Brain microvascular endothelial cell (primary cell): ENCODE measurements around the gene TPRG1.

Experiments
- DNase-seq: peaks from one replicate; pipeline ENCODE4 v3.0.0-alpha.2; 2020
- H3K27ac ChIP-seq: fragments of 250-450 bp; sonication (Bioruptor Pico); 2 replicates; pipeline ENCODE4 v1.5.1; 2020; ENCODE audit warnings: mild to moderate bottlenecking, moderate library complexity
- H3K27me3 ChIP-seq: fragments of 250-450 bp; sonication (Bioruptor Pico); replicated peaks from 2 replicates; pipeline ENCODE4 v1.5.1; 2020; ENCODE audit warnings: mild to moderate bottlenecking
- H3K36me3 ChIP-seq: fragments of 250-450 bp; sonication (Bioruptor Pico); replicated peaks from 2 replicates; pipeline ENCODE4 v1.5.1; 2020; ENCODE audit warnings: mild to moderate bottlenecking
- H3K4me3 ChIP-seq: 2 replicates; pipeline ENCODE4 v1.5.1; 2011; ENCODE audit warnings: low read depth, mild to moderate bottlenecking, control low read depth, low read length, moderate library complexity
- in situ Hi-C: cut with HindIII; loops from 2 replicates; pipeline ENCODE4 v1.10.0; 2017; ENCODE audit warnings: low sequenced_read_pairs, low pct_ligation_motif_present
- TF ChIP-seq, protein P1 (sequence below): IDR thresholded peaks from 2 replicates; pipeline ENCODE4 v1.5.1; 2011; ENCODE audit warnings: low read depth, mild to moderate bottlenecking, moderate library complexity, low read length, control low read depth, inconsistent platforms; ENCODE audit errors: missing control alignments

The TPRG1 gene

GRCh38 chr3:189269365-189269764 is 97.6 kb downstream of the TPRG1 start:
- TF ChIP-seq, protein P1, sequence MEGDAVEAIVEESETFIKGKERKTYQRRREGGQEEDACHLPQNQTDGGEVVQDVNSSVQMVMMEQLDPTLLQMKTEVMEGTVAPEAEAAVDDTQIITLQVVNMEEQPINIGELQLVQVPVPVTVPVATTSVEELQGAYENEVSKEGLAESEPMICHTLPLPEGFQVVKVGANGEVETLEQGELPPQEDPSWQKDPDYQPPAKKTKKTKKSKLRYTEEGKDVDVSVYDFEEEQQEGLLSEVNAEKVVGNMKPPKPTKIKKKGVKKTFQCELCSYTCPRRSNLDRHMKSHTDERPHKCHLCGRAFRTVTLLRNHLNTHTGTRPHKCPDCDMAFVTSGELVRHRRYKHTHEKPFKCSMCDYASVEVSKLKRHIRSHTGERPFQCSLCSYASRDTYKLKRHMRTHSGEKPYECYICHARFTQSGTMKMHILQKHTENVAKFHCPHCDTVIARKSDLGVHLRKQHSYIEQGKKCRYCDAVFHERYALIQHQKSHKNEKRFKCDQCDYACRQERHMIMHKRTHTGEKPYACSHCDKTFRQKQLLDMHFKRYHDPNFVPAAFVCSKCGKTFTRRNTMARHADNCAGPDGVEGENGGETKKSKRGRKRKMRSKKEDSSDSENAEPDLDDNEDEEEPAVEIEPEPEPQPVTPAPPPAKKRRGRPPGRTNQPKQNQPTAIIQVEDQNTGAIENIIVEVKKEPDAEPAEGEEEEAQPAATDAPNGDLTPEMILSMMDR: no peak
- H3K4me3 ChIP-seq: no peak overlapping the region
- H3K27ac ChIP-seq: no peak overlapping the region
- no peaks in the 10 kb centered on the region for H3K36me3 ChIP-seq
- no peaks in the 10 kb centered on the region for H3K27me3 ChIP-seq
- in situ Hi-C loops: no loop called here
- DNase-seq: no peak

DNA sequence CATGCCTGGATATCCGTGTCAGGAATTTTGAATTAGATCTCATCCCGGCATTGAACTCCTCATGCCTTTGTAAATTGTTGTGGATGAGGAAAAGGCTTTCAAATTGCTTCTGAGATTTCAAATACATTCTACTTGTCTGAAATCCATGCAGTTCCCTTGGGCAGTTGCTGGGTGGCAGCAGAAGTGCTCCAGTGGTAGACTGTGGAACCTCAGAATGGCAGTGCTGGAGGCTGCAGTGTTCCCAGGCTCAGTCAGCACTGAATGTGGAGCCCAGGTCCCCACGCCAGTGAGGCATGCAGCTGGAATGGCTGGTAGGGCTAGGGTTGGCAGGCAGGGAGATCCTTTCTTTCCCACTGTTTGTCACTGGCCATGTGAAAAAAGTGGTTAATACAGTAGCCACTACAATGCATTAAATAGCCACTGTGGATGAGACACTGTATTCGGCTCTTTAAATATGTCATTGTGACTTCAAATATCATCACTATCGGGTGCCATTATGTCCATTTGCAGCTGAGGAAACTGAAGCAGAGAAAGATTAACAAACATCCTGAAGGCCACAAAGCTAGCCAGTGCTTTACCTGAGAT is 98.6 kb downstream of the TPRG1 start:
- H3K36me3 ChIP-seq: no peaks in the 10 kb centered on the region
- in situ Hi-C loops: no loop called here
- no peak overlapping the region for H3K4me3 ChIP-seq
- TF ChIP-seq, protein P1: peak; percentile 90
- no peaks in the 10 kb centered on the region for H3K27me3 ChIP-seq
- DNase-seq: peak; percentile 80
- H3K27ac ChIP-seq: no peak overlapping the region

GRCh38 chr3:189272500-189273119 is 100.8 kb downstream of the TPRG1 start:
- DNase-seq: no peak
- TF ChIP-seq, protein P1: peak; percentile 49
- no peaks in the 10 kb centered on the region for H3K27me3 ChIP-seq
- in situ Hi-C loops: no loop called here
- H3K27ac ChIP-seq: no peak overlapping the region
- H3K36me3 ChIP-seq: no peaks in the 10 kb centered on the region
- H3K4me3 ChIP-seq: no peak overlapping the region

DNA sequence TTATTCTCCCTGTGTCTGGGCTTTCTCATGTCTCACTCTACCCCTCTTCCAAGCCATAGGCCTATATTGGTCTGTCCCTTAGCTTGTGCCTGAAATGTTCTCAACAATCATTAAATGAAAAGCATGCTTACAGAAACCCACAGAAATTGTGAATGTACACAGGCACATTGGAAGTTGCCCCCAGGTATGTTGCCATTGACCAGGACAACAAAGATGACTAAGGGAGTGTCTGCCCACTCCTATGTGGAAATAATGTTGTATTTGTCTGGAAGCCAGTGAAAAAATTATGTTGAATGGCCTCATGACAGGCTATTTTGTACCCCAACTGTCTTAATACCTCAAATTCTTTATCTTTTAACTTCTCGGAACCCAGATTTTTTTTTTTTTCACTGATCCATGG is 102.0 kb downstream of the TPRG1 start:
- in situ Hi-C loops: no loop called here
- H3K27me3 ChIP-seq: no peaks in the 10 kb centered on the region
- no peaks in the 10 kb centered on the region for H3K36me3 ChIP-seq
- DNase-seq: no peak
- TF ChIP-seq, protein P1: no peak
- no peak overlapping the region for H3K27ac ChIP-seq
- no peak overlapping the region for H3K4me3 ChIP-seq

DNA sequence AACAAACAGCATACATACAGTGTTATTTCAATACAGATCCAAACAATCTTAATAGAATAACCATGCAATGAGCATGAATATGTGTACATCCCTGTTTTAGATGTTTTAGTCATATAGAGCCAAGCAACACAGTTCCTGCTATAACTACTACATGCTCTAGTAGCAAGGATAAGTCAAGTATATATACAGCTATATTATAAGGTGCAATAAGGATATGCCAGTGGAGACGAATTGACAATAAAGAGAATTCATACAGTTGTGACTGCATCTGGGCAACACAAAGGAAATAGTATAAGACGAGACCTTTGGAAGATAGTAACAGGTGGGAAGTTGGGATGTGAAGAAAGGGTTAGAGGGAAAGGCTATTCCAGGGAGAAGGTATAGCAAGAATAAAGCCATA is 103.4 kb downstream of the TPRG1 start:
- Histone ChIP-seq H3K27me3 (no peaks in the 10 kb centered on the region), H3K4me3 (no peak overlapping the region), H3K36me3 (no peaks in the 10 kb centered on the region), H3K27ac (no peak overlapping the region)
- TF ChIP-seq, protein P1: no peak
- no peak for DNase-seq
- in situ Hi-C loops: no loop called here

- no peak for DNase-seq
- no peak overlapping the region for H3K27ac ChIP-seq
- TF ChIP-seq, protein P1: no peak
- H3K4me3 ChIP-seq: no peak overlapping the region
- H3K36me3 ChIP-seq: no peaks in the 10 kb centered on the region
- H3K27me3 ChIP-seq: no peaks in the 10 kb centered on the region
- in situ Hi-C loops: no loop called here
Observed at GRCh38 chr3:189275852-189276251, 104.1 kb downstream of the TPRG1 start.
